H1 (cell line): Measurements from ENCODE around the gene PLXNA4. TPM values are rescaled to one million over a fixed set of nuclear protein-coding genes. Genes with fewer than 3 reads are reported as not detected.

Experiments
- CTCF ChIA-PET: fragments of 300-600 bp; sonication (Branson Sonifier 250); formaldehyde crosslinking; loops from one replicate; lab custom pipeline; 2021; ENCODE audit not compliant: partially characterized antibody; lab: Charles Lee
- POLR2A ChIA-PET: fragments of 300-600 bp; sonication (Branson Sonifier 250); formaldehyde crosslinking; loops from one replicate; lab custom pipeline; 2021; ENCODE audit warnings: inconsistent platforms; ENCODE audit not compliant: partially characterized antibody; lab: Charles Lee
- DNase-seq, 2 experiments: peaks; one replicate each; pipeline versions ENCODE4 v3.0.0 to v3.0.0-alpha.2; 2010 to 2022; ENCODE audit warnings: low spot score in 2 of 2, low read depth in 1 of 2, mixed read lengths in 1 of 2
- FAIRE-seq: peaks from 2 replicates; lab custom pipeline; 2011; peaks lifted over from hg19 to GRCh38; lab: Jason Lieb, UNC
- H2AFZ ChIP-seq: 2 replicates; pipeline ENCODE4 v1.8.1; 2012; ENCODE audit warnings: low read length, inconsistent platforms
- H2AK5ac ChIP-seq: 2 replicates; pipeline ENCODE4 v1.6.1; 2013; ENCODE audit warnings: low read depth, low read length
- H2BK120ac ChIP-seq: replicated peaks from 2 replicates; pipeline ENCODE3; 2013; ENCODE audit warnings: low read depth, low read length, inconsistent platforms
- H2BK12ac ChIP-seq: 2 replicates; pipeline ENCODE4 v1.6.1; 2013; ENCODE audit warnings: low read depth, low read length
- H2BK15ac ChIP-seq: 2 replicates; pipeline ENCODE4 v1.6.1; 2013; ENCODE audit warnings: low read length
- H2BK20ac ChIP-seq: 2 replicates; pipeline ENCODE4 v1.6.1; 2013; ENCODE audit warnings: low read length
- H2BK5ac ChIP-seq: 2 replicates; pipeline ENCODE4 v1.6.1; 2013; ENCODE audit warnings: low read depth, low read length
- H3K14ac ChIP-seq: 2 replicates; pipeline ENCODE4 v1.6.1; 2013; ENCODE audit warnings: inconsistent platforms; ENCODE audit not compliant: insufficient read length
- H3K18ac ChIP-seq: 2 replicates; pipeline ENCODE4 v1.6.1; 2013; ENCODE audit warnings: low read length; ENCODE audit errors: extremely low read depth
- H3K23ac ChIP-seq: 2 replicates; pipeline ENCODE4 v1.6.1; 2013; ENCODE audit warnings: inconsistent platforms; ENCODE audit not compliant: insufficient read length
- H3K23me2 ChIP-seq: 2 replicates; pipeline ENCODE4 v1.6.1; 2013; ENCODE audit warnings: low read depth, low read length
- H3K27ac ChIP-seq: 2 replicates; pipeline ENCODE4 v1.6.1; 2011; ENCODE audit warnings: low read depth, low read length, inconsistent platforms
- H3K27me3 ChIP-seq, 4 experiments: replicated peaks in 1 of 4; 1 replicate in 1 of 4; 2 replicates in 3 of 4; pipeline versions ENCODE4 v1.6.1 to v1.8.1; 2011 to 2013; ENCODE audit warnings: low read length in 3 of 4, mild to moderate bottlenecking in 3 of 4, inconsistent platforms in 2 of 4, mixed read lengths in 2 of 4, moderate library complexity in 1 of 4; ENCODE audit not compliant: control insufficient read depth in 3 of 4, insufficient read depth in 3 of 4; ENCODE audit errors: extremely low read depth in 1 of 4
- H3K36me3 ChIP-seq, 4 experiments: 2 replicates each; pipeline versions ENCODE4 v1.6.1 to v1.8.1; 2011 to 2013; ENCODE audit warnings: mild to moderate bottlenecking in 4 of 4, low read length in 3 of 4, moderate library complexity in 2 of 4, control low read depth in 1 of 4, inconsistent platforms in 1 of 4; ENCODE audit not compliant: insufficient read depth in 4 of 4, control insufficient read depth in 2 of 4
- H3K4ac ChIP-seq: replicated peaks from 2 replicates; pipeline ENCODE3; 2013; ENCODE audit warnings: low read length, low read depth, mixed read lengths, inconsistent platforms; ENCODE audit not compliant: insufficient read length
- H3K4me1 ChIP-seq, 4 experiments: replicated peaks in 1 of 4; 1 replicate in 1 of 4; 2 replicates in 3 of 4; pipeline versions ENCODE4 v1.6.1 to v1.8.1; 2011 to 2013; ENCODE audit warnings: low read length in 3 of 4, inconsistent platforms in 2 of 4, mixed read lengths in 1 of 4; ENCODE audit not compliant: insufficient read depth in 4 of 4, control insufficient read depth in 3 of 4
- H3K4me2 ChIP-seq, 2 experiments: 2 replicates each; pipeline versions ENCODE4 v1.6.1 to v1.8.1; 2011 to 2013; ENCODE audit warnings: low read depth in 2 of 2, low read length in 2 of 2, control low read depth in 1 of 2, inconsistent platforms in 1 of 2, mild to moderate bottlenecking in 1 of 2; ENCODE audit not compliant: insufficient read depth in 1 of 2
- H3K4me3 ChIP-seq, 4 experiments: fragments of 200-600, 300-600 bp in 1 of 4; sonication (generic), shearing (Covaris generic), sonication (Bioruptor Twin) in 1 of 4; 2 replicates each; pipeline versions ENCODE4 v1.5.1 to v1.8.1; 2011 to 2016; ENCODE audit warnings: low read length in 4 of 4, low read depth in 3 of 4, control low read depth in 2 of 4, inconsistent platforms in 2 of 4, mild to moderate bottlenecking in 2 of 4, mixed read lengths in 1 of 4, moderate library complexity in 1 of 4; ENCODE audit not compliant: insufficient read depth in 2 of 4; ENCODE audit errors: extremely low read depth in 1 of 4
- H3K56ac ChIP-seq: replicated peaks from 2 replicates; pipeline ENCODE3; 2013; ENCODE audit warnings: low read depth, mild to moderate bottlenecking, mixed read lengths, low read length, inconsistent platforms; ENCODE audit not compliant: insufficient read length
- H3K79me1 ChIP-seq: 2 replicates; pipeline ENCODE4 v1.6.1; 2013; ENCODE audit warnings: low read depth, low read length, control low read depth
- H3K79me2 ChIP-seq, 2 experiments: 2 replicates each; pipeline versions ENCODE4 v1.6.1 to v1.8.1; 2012 to 2013; ENCODE audit warnings: low read length in 2 of 2, mild to moderate bottlenecking in 2 of 2, inconsistent platforms in 1 of 2; ENCODE audit not compliant: insufficient read depth in 2 of 2, control insufficient read depth in 1 of 2
- H3K9ac ChIP-seq, 4 experiments: replicated peaks in 1 of 4; 1 replicate in 1 of 4; 2 replicates in 3 of 4; pipeline versions ENCODE4 v1.6.1 to v1.8.1; 2011 to 2013; ENCODE audit warnings: low read depth in 3 of 4, low read length in 3 of 4, control low read depth in 2 of 4, mild to moderate bottlenecking in 2 of 4, moderate library complexity in 2 of 4, inconsistent platforms in 1 of 4; ENCODE audit errors: extremely low read depth in 1 of 4
- H3K9me3 ChIP-seq, 2 experiments: 2 replicates each; pipeline versions ENCODE4 v1.6.1 to v1.8.1; 2012 to 2013; ENCODE audit warnings: mild to moderate bottlenecking in 2 of 2, moderate library complexity in 2 of 2, control low read depth in 1 of 2, inconsistent platforms in 1 of 2, low read depth in 1 of 2, low read length in 1 of 2, mixed read lengths in 1 of 2; ENCODE audit not compliant: insufficient read depth in 2 of 2
- H4K20me1 ChIP-seq, 2 experiments: replicated peaks in 1 of 2; 2 replicates each; pipeline versions ENCODE3 to v1.8.1; 2011 to 2013; ENCODE audit warnings: inconsistent platforms in 2 of 2, low read length in 2 of 2, mild to moderate bottlenecking in 1 of 2; ENCODE audit not compliant: insufficient read depth in 2 of 2, control insufficient read depth in 1 of 2
- H4K5ac ChIP-seq: 2 replicates; pipeline ENCODE4 v1.6.1; 2013; ENCODE audit warnings: low read length, low read depth, mixed read lengths, inconsistent platforms; ENCODE audit not compliant: insufficient read length
- H4K8ac ChIP-seq: 2 replicates; pipeline ENCODE4 v1.8.0; 2013; ENCODE audit warnings: mild to moderate bottlenecking, moderate library complexity, low read length, inconsistent platforms; ENCODE audit not compliant: insufficient read depth; ENCODE audit errors: extremely low read depth
- H4K91ac ChIP-seq: replicated peaks from 2 replicates; pipeline ENCODE3; 2013; ENCODE audit warnings: low read length, mixed read lengths, inconsistent platforms; ENCODE audit not compliant: insufficient read length
- KDM5A ChIP-seq: fragments of 200-600 bp; IDR thresholded peaks from 2 replicates; pipeline ENCODE4 v1.7.1; 2012; ENCODE audit warnings: mild to moderate bottlenecking, low read length, inconsistent platforms, mixed read lengths
- MAX ChIP-seq: IDR thresholded peaks from 2 replicates; pipeline ENCODE4 v1.6.1; 2012; ENCODE audit warnings: inconsistent platforms
- SIX5 ChIP-seq: IDR thresholded peaks from 2 replicates; pipeline ENCODE4 v1.6.1; 2011; ENCODE audit warnings: mild to moderate bottlenecking, low read depth, low read length
- ZNF274 ChIP-seq: IDR thresholded peaks from 2 replicates; pipeline ENCODE4 v1.7.0; 2012; ENCODE audit warnings: low read length, borderline replicate concordance; ENCODE audit errors: extremely low read depth
- WGBS, 2 experiments: shearing (Covaris generic) in 1 of 2; methylation state at CpG; one replicate each; pipeline versions ENCODE4 v1.1.6 to v1.1.7; 2013 to 2015; ENCODE audit warnings: low lambda C conversion rate in 2 of 2, mixed read lengths in 2 of 2, inconsistent platforms in 1 of 2, low coverage in 1 of 2, missing lambda C conversion rate in 1 of 2; ENCODE audit not compliant: insufficient replicate concordance in 2 of 2, insufficient coverage in 1 of 2, insufficient read length in 1 of 2; ENCODE audit errors: extremely low coverage in 1 of 2, missing lambda C conversion rate in 1 of 2; 5-methylcytosine and 5-hydroxymethylcytosine counted together
- polyA plus RNA-seq, 7 experiments: library from polyadenylated mRNA; depleted of rRNA in 3 of 7; stranded (reverse) in 5 of 7; unstranded in 2 of 7; fragments of >200 nt in 5 of 7; fragments of 200-250 nt in 2 of 7; gene quantifications; 1 replicate in 5 of 7; 2 replicates in 1 of 7; 4 replicates in 1 of 7; pipeline versions ENCODE4 v1.2.1 to v1.2.3, GENCODE V29; 2011 to 2013; ENCODE audit warnings: missing spikeins in 2 of 7, mixed read lengths in 2 of 7
- total RNA-seq: library from RNA; stranded (reverse); fragmentation: NEBNext Ultra II Directional; extraction: Animal tissue kit (Norgen Biotek cat#: 25700); gene quantifications from 2 replicates; pipeline ENCODE4 v1.2.1, GENCODE V29; 2021

Gene PLXNA4
- total and polyA plus RNA-seq, 2 of the 8 experiments (the other 6 are each of a cell fraction or from before 2014, with no cell fraction given) = 0.76 to 0.79 TPM

- H2AK5ac ChIP-seq = no peak overlapping the region
- H3K14ac ChIP-seq = no peak overlapping the region
- H3K4me3 ChIP-seq = no peak overlapping the region
- no peak overlapping the region for H3K4ac ChIP-seq
- H3K27ac ChIP-seq = no peak overlapping the region
- FAIRE-seq (no peak), DNase-seq (no peak)
- no peak overlapping the region for H2BK12ac ChIP-seq
- WGBS, 2 experiments = 83% methylated on average over 6 of the region's 6 CpGs; no CpG with 5 or more reads in 1 of the 2 experiments
- H3K56ac ChIP-seq = no peak overlapping the region
- no peaks in the 10 kb centered on the region for H3K79me2 ChIP-seq
- H3K4me1 ChIP-seq = no peaks in the 10 kb centered on the region
- H2BK5ac ChIP-seq = no peak overlapping the region
- no peak overlapping the region for H3K9ac ChIP-seq
- no peak overlapping the region for H3K18ac ChIP-seq
- 0 out of 2 replicates have a peak, but pooled peaks cover 2% of the 10 kb centered on the region for H3K23me2 ChIP-seq
- no peak overlapping the region for H2BK20ac ChIP-seq
- no peak overlapping the region for H4K5ac ChIP-seq
- H3K23ac ChIP-seq = no peak overlapping the region
- H4K8ac ChIP-seq = no peak overlapping the region
- no peaks in the 10 kb centered on the region for H3K27me3 ChIP-seq
- H2BK15ac ChIP-seq = 0 out of 2 replicates have a peak overlapping the region, but pooled peaks have one; percentile 16
- POLR2A ChIA-PET = no interaction called here
- no peak overlapping the region for H2BK120ac ChIP-seq
- H3K4me2 ChIP-seq = no peak overlapping the region
- CTCF ChIA-PET = interaction anchor here (1.1 to 1.3 kb wide), 3 partner anchors 9 to 63 kb away, joined by 3 read pairs; no protein-coding TSS in a partner anchor
- no peak for TF ChIP-seq ZNF274
- no peak for TF ChIP-seq MAX
- no peak for TF ChIP-seq KDM5A
- TF ChIP-seq SIX5 = no peak
- no peaks in the 10 kb centered on the region; the same call in 1 of the 2 replicates for H3K79me1 ChIP-seq
- peaks cover 0 to 1% of the 10 kb centered on the region in 2 experiments for H4K20me1 ChIP-seq
- H3K9me3 ChIP-seq = no peaks in the 10 kb centered on the region
- no peak overlapping the region for H4K91ac ChIP-seq
- no peaks in the 10 kb centered on the region for H3K36me3 ChIP-seq
- no peak overlapping the region for H2AFZ ChIP-seq
Measured at GRCh38 chr7:132256721-132257212, 319.5 kb downstream of the PLXNA4 start.
